ENCODE measurements around the gene CCDC12. TPM values are rescaled to one million over a fixed set of nuclear protein-coding genes. Genes with fewer than 3 reads are reported as not detected.

CCDC12 gene
- total RNA-seq, 1 experiment from 2014 or later = 36.0 TPM

GRCh38 chr3:46935168-46935858 lies 41.2 kb downstream of the CCDC12 start:
- in situ Hi-C loops (cut with HindIII; ENCODE audit: low pct_unique_long_range_greater_than_20kb, low sequenced_read_pairs) = no loop called here
- DNase-seq (ENCODE audit: low read depth) = peak; percentile 89

- no peak for DNase-seq (ENCODE audit: low read depth)
- in situ Hi-C loops (cut with HindIII; ENCODE audit: low pct_unique_long_range_greater_than_20kb, low sequenced_read_pairs) = no loop called here
These were observed 41.9 kb downstream of the CCDC12 start for GRCh38 chr3:46934498-46935167.

- DNase-seq (ENCODE audit: low read depth) = no peak
- in situ Hi-C loops (cut with HindIII; ENCODE audit: low pct_unique_long_range_greater_than_20kb, low sequenced_read_pairs) = no loop called here
These were observed 42.5 kb downstream of the CCDC12 start for GRCh38 chr3:46934072-46934471.

GRCh38 chr3:46933261-46933660 lies 43.3 kb downstream of the CCDC12 start:
- in situ Hi-C loops (cut with HindIII; ENCODE audit: low pct_unique_long_range_greater_than_20kb, low sequenced_read_pairs) = no loop called here
- DNase-seq (ENCODE audit: low read depth) = no peak

- no peak for DNase-seq (ENCODE audit: low read depth)
- in situ Hi-C loops (cut with HindIII; ENCODE audit: low pct_unique_long_range_greater_than_20kb, low sequenced_read_pairs) = no loop called here
These were observed 43.9 kb downstream of the CCDC12 start for GRCh38 chr3:46932455-46933225.

- in situ Hi-C loops (cut with HindIII; ENCODE audit: low pct_unique_long_range_greater_than_20kb, low sequenced_read_pairs) = no loop called here
- DNase-seq (ENCODE audit: low read depth) = no peak
These were observed 44.8 kb downstream of the CCDC12 start for GRCh38 chr3:46931631-46932331.

GRCh38 chr3:46930945-46931403 lies 45.6 kb downstream of the CCDC12 start:
- in situ Hi-C loops (cut with HindIII; ENCODE audit: low pct_unique_long_range_greater_than_20kb, low sequenced_read_pairs) = no loop called here

GRCh38 chr3:46930166-46930944 lies 46.2 kb downstream of the CCDC12 start:
- DNase-seq (ENCODE audit: low read depth) = no peak
- in situ Hi-C loops (cut with HindIII; ENCODE audit: low pct_unique_long_range_greater_than_20kb, low sequenced_read_pairs) = no loop called here

More at GRCh38 chr3:46930945-46931403, 45.6 kb downstream of the CCDC12 start:
- no peak for DNase-seq (ENCODE audit: low read depth)

- in situ Hi-C loops (cut with HindIII; ENCODE audit: low pct_unique_long_range_greater_than_20kb, low sequenced_read_pairs) = no loop called here
- no peak for DNase-seq (ENCODE audit: low read depth)
These were observed 47.2 kb downstream of the CCDC12 start for GRCh38 chr3:46929324-46929723.

GRCh38 chr3:46928282-46928681 lies 48.3 kb downstream of the CCDC12 start:
- in situ Hi-C loops (cut with HindIII; ENCODE audit: low pct_unique_long_range_greater_than_20kb, low sequenced_read_pairs) = no loop called here
- DNase-seq (ENCODE audit: low read depth) = no peak

- DNase-seq (ENCODE audit: low read depth) = no peak
- in situ Hi-C loops (cut with HindIII; ENCODE audit: low pct_unique_long_range_greater_than_20kb, low sequenced_read_pairs) = no loop called here
These were observed 48.8 kb downstream of the CCDC12 start for GRCh38 chr3:46927718-46928073.

- DNase-seq (ENCODE audit: low read depth) = no peak
- in situ Hi-C loops (cut with HindIII; ENCODE audit: low pct_unique_long_range_greater_than_20kb, low sequenced_read_pairs) = no loop called here
These were observed 49.5 kb downstream of the CCDC12 start for GRCh38 chr3:46926871-46927717.

- in situ Hi-C loops (cut with HindIII; ENCODE audit: low pct_unique_long_range_greater_than_20kb, low sequenced_read_pairs) = no loop called here
- DNase-seq (ENCODE audit: low read depth) = no peak
These were observed 50.1 kb downstream of the CCDC12 start for GRCh38 chr3:46926447-46926846.

- DNase-seq (ENCODE audit: low read depth) = peak; percentile 69
- in situ Hi-C loops (cut with HindIII; ENCODE audit: low pct_unique_long_range_greater_than_20kb, low sequenced_read_pairs) = no loop called here
These were observed 50.5 kb downstream of the CCDC12 start for GRCh38 chr3:46926039-46926438.

- no peak for DNase-seq (ENCODE audit: low read depth)
- in situ Hi-C loops (cut with HindIII; ENCODE audit: low pct_unique_long_range_greater_than_20kb, low sequenced_read_pairs) = no loop called here
These were observed 51.0 kb downstream of the CCDC12 start for GRCh38 chr3:46925585-46925934.

- no peak for DNase-seq (ENCODE audit: low read depth)
- in situ Hi-C loops (cut with HindIII; ENCODE audit: low pct_unique_long_range_greater_than_20kb, low sequenced_read_pairs) = no loop called here
These were observed 51.5 kb downstream of the CCDC12 start for GRCh38 chr3:46924921-46925584.
